Measurements from ENCODE around the gene RUFY1.

Gene RUFY1

GRCh38 chr5:179599973-179600372 lies 49.6 kb downstream of the RUFY1 start:
- Histone ChIP-seq H3K4me3 (ENCODE audit: insufficient read depth, low read depth, low read length) (no peak overlapping the region), H3K4me1 (ENCODE audit: control insufficient read depth, insufficient read depth, low read length) (no peaks in the 10 kb centered on the region), H3K9me3 (ENCODE audit: control insufficient read depth, low read length) (no peaks in the 10 kb centered on the region), H3K36me3 (ENCODE audit: control insufficient read depth, insufficient read depth, low read length) (peaks cover 47% of the 10 kb centered on the region), H3K27me3 (ENCODE audit: control insufficient read depth, insufficient read depth, low read length, poor library complexity, severe bottlenecking) (no peaks in the 10 kb centered on the region), H3K27ac (ENCODE audit: insufficient read depth, low read depth, low read length, poor library complexity, severe bottlenecking) (no peak overlapping the region)
- WGBS, 2 experiments, result 94 to 95% methylated on average over 9 of the region's 9 CpGs

DNA sequence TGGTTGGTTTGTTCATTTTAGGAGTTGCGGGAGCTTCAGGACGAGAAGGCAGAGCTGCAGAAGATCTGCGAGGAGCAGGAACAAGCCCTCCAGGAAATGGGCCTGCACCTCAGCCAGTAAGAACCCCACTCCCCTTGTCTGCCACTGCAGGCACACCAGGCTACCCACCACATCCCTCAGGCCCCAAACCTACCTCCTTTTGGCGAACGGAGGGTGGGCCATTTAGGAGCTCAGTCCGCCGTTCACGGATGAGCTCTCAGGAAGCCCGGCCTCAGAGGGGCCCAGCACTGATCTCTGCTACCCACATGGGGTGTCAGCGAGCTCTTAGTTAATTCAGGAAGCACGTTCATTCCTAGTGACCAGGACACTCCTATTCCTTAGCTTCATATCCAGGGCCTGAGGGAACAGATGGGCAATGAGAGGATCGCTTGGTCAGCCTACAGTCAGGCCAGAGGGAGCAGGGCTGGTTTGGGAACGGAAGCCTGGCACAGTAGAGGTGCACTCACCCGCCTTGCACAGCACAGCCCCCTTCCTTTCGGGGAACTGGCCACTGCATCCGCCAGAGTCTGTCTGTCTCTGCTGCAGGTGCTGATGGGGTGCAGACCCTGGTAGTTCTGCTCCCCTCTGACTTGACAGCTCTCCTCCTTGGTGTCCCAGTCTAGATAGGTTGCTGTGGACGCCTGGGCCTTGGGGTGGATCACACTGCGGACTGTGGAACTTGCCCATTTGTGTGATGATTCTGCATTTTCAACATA lies 51.7 kb downstream of the RUFY1 start:
- H3K36me3 ChIP-seq (ENCODE audit: control insufficient read depth, insufficient read depth, low read length), result peaks cover 48% of the 10 kb centered on the region
- no peaks in the 10 kb centered on the region for H3K9me3 ChIP-seq (ENCODE audit: control insufficient read depth, low read length)
- H3K4me1 ChIP-seq (ENCODE audit: control insufficient read depth, insufficient read depth, low read length), result no peaks in the 10 kb centered on the region
- H3K27me3 ChIP-seq (ENCODE audit: control insufficient read depth, insufficient read depth, low read length, poor library complexity, severe bottlenecking), result no peaks in the 10 kb centered on the region
- H3K27ac ChIP-seq (ENCODE audit: insufficient read depth, low read depth, low read length, poor library complexity, severe bottlenecking), result no peak overlapping the region
- no peak overlapping the region for H3K4me3 ChIP-seq (ENCODE audit: insufficient read depth, low read depth, low read length)
- 93 to 94% methylated on average over 18 of the region's 18 CpGs for WGBS, 2 experiments

DNA sequence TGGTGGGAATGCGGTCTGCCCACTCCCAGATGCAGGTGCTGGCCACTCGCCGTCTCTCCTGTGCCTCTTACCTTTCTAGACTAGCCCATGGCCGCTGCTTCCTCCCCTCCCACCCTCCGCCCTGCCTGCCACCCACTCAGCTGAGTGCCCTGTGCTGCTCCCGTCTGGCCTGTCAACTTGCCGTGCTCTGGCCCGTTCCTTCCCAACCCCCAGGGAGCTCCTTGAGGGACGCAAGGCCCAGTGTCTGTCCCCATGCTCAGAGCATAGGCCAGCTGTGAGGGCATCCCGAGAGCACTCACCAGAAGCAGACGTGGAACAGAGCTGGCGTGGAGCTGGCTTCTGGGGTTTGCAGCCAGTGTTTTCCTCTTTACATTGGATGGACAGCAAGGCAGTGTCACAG lies 53.0 kb downstream of the RUFY1 start:
- 94 to 95% methylated on average over 12 of the region's 12 CpGs for whole genome bisulfite sequencing, 2 experiments
- H3K9me3 ChIP-seq (ENCODE audit: control insufficient read depth, low read length), result no peaks in the 10 kb centered on the region
- peaks cover 41% of the 10 kb centered on the region for H3K36me3 ChIP-seq (ENCODE audit: control insufficient read depth, insufficient read depth, low read length)

GRCh38 chr5:179605026-179605833 lies 54.9 kb downstream of the RUFY1 start:
- no peaks in the 10 kb centered on the region for H3K27me3 ChIP-seq (ENCODE audit: control insufficient read depth, insufficient read depth, low read length, poor library complexity, severe bottlenecking)
- WGBS, 2 experiments, result 86% methylated on average over 10 of the region's 10 CpGs
- H3K27ac ChIP-seq (ENCODE audit: insufficient read depth, low read depth, low read length, poor library complexity, severe bottlenecking), result no peak overlapping the region
- no peak overlapping the region for H3K4me3 ChIP-seq (ENCODE audit: insufficient read depth, low read depth, low read length)
- H3K4me1 ChIP-seq (ENCODE audit: control insufficient read depth, insufficient read depth, low read length), result no peaks in the 10 kb centered on the region
- H3K9me3 ChIP-seq (ENCODE audit: control insufficient read depth, low read length), result no peaks in the 10 kb centered on the region
- H3K36me3 ChIP-seq (ENCODE audit: control insufficient read depth, insufficient read depth, low read length), result peaks cover 26% of the 10 kb centered on the region

More for the DNA sequence above, 53.0 kb downstream of the RUFY1 start:
- H3K27me3 ChIP-seq (ENCODE audit: control insufficient read depth, insufficient read depth, low read length, poor library complexity, severe bottlenecking), result no peaks in the 10 kb centered on the region
- H3K4me1 ChIP-seq (ENCODE audit: control insufficient read depth, insufficient read depth, low read length), result no peaks in the 10 kb centered on the region
- no peak overlapping the region for H3K4me3 ChIP-seq (ENCODE audit: insufficient read depth, low read depth, low read length)
- H3K27ac ChIP-seq (ENCODE audit: insufficient read depth, low read depth, low read length, poor library complexity, severe bottlenecking), result no peak overlapping the region

DNA sequence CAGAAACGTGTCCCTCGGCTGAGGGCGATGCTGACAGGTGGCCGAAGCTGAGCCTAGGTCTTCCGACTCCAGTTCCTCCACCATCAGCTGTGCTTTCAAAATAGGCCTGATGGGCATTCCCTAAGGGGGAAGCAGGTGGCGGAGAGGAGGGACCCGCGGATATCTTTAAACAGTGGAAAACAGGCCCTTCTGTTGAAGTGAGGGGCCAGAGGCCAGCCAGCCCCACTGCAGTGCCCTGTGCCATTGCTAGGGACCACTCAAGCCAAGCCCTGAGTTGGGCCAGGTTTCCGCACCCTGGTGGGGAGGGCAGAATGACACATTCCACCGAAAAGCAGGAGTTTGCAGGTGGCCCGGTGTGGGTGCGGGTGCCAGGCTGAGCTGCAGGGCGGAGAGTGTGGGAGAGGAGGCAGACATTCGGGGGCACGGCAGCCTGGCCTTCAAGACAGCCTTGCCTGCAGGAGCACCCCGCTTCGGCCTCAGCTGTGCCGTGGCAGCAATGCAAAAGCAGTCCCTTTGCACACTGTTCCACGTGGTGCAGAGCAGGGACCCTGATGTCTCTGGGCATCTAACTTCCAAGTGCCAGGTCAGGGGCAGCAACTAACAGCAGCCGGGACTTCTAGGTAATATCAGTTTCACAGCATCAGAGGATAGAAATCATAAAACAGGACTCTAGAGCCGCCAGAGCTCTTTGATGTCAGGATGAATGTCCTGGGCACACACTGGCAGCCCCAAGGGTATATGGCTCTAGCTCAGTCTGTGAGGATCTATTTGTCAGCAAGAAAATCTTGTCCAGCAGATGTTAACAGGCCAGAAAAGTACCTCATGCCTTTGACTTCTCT lies 55.9 kb downstream of the RUFY1 start:
- no peaks in the 10 kb centered on the region for H3K27me3 ChIP-seq (ENCODE audit: control insufficient read depth, insufficient read depth, low read length, poor library complexity, severe bottlenecking)
- no peak overlapping the region for H3K27ac ChIP-seq (ENCODE audit: insufficient read depth, low read depth, low read length, poor library complexity, severe bottlenecking)
- H3K36me3 ChIP-seq (ENCODE audit: control insufficient read depth, insufficient read depth, low read length), result peaks cover 32% of the 10 kb centered on the region
- no peak overlapping the region for H3K4me3 ChIP-seq (ENCODE audit: insufficient read depth, low read depth, low read length)
- WGBS, 2 experiments, result 94 to 95% methylated on average over 21 of the region's 21 CpGs
- H3K9me3 ChIP-seq (ENCODE audit: control insufficient read depth, low read length), result no peaks in the 10 kb centered on the region
- no peaks in the 10 kb centered on the region for H3K4me1 ChIP-seq (ENCODE audit: control insufficient read depth, insufficient read depth, low read length)

DNA sequence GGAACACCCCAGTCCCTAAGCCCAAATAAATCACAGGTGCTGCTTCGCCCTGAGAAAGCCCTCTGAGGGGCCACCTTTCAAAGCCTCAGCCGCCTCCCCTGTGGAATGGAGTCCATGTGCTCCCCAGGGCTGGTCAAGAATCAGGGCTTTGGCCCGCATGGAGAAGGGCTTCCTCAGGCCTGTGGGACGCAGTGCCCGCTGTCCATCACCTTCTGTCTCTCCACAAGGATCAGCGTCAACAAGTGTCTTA lies 56.5 kb downstream of the RUFY1 start:
- no peaks in the 10 kb centered on the region for H3K9me3 ChIP-seq (ENCODE audit: control insufficient read depth, low read length)
- H3K4me1 ChIP-seq (ENCODE audit: control insufficient read depth, insufficient read depth, low read length), result no peaks in the 10 kb centered on the region
- H3K27ac ChIP-seq (ENCODE audit: insufficient read depth, low read depth, low read length, poor library complexity, severe bottlenecking), result peak overlapping the region; percentile 6
- H3K4me3 ChIP-seq (ENCODE audit: insufficient read depth, low read depth, low read length), result no peak overlapping the region
- peaks cover 35% of the 10 kb centered on the region for H3K36me3 ChIP-seq (ENCODE audit: control insufficient read depth, insufficient read depth, low read length)
- H3K27me3 ChIP-seq (ENCODE audit: control insufficient read depth, insufficient read depth, low read length, poor library complexity, severe bottlenecking), result no peaks in the 10 kb centered on the region
- 94 to 96% methylated on average over 6 of the region's 6 CpGs for WGBS, 2 experiments

GRCh38 chr5:179607160-179607931 lies 57.0 kb downstream of the RUFY1 start:
- peaks cover 31% of the 10 kb centered on the region for H3K36me3 ChIP-seq (ENCODE audit: control insufficient read depth, insufficient read depth, low read length)
- no peak overlapping the region for H3K4me3 ChIP-seq (ENCODE audit: insufficient read depth, low read depth, low read length)
- H3K27ac ChIP-seq (ENCODE audit: insufficient read depth, low read depth, low read length, poor library complexity, severe bottlenecking), result peak overlapping the region; percentile 6
- H3K9me3 ChIP-seq (ENCODE audit: control insufficient read depth, low read length), result no peaks in the 10 kb centered on the region
- no peaks in the 10 kb centered on the region for H3K4me1 ChIP-seq (ENCODE audit: control insufficient read depth, insufficient read depth, low read length)
- H3K27me3 ChIP-seq (ENCODE audit: control insufficient read depth, insufficient read depth, low read length, poor library complexity, severe bottlenecking), result no peaks in the 10 kb centered on the region
- 85 to 86% methylated on average over 19 of the region's 19 CpGs for WGBS, 2 experiments

DNA sequence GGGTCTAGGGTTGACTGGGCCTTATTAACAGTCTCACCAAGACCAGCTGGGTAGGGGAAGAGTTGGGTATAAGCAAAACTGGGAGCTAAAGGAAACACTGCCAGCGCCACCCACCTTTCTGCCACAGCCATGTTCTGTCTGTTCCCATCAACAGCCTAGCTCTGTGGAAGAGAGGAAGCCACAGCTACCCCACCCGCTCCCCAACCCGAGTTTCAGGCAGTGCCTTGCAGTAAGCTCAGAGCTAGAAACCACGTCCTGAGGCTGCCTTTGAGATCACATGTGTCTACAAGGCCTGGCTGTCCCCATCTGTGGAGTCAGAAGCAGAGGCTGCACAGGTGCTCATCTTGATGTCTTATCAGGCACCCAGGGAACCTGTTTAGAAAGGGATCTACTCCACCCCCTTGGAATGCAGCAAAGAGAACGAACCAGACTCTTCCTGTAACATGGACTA lies 57.8 kb downstream of the RUFY1 start:
- Histone ChIP-seq H3K4me1 (ENCODE audit: control insufficient read depth, insufficient read depth, low read length) (no peaks in the 10 kb centered on the region), H3K27ac (ENCODE audit: insufficient read depth, low read depth, low read length, poor library complexity, severe bottlenecking) (peak overlapping the region; percentile 50), H3K27me3 (ENCODE audit: control insufficient read depth, insufficient read depth, low read length, poor library complexity, severe bottlenecking) (no peaks in the 10 kb centered on the region), H3K4me3 (ENCODE audit: insufficient read depth, low read depth, low read length) (no peak overlapping the region), H3K36me3 (ENCODE audit: control insufficient read depth, insufficient read depth, low read length) (peaks cover 35% of the 10 kb centered on the region), H3K9me3 (ENCODE audit: control insufficient read depth, low read length) (no peaks in the 10 kb centered on the region)
- WGBS, 2 experiments, result 88 to 92% methylated on average over 5 of the region's 5 CpGs

GRCh38 chr5:179609834-179610108 lies 59.4 kb downstream of the RUFY1 start:
- H3K27ac ChIP-seq (ENCODE audit: insufficient read depth, low read depth, low read length, poor library complexity, severe bottlenecking), result peak overlapping the region; percentile 1
- H3K4me3 ChIP-seq (ENCODE audit: insufficient read depth, low read depth, low read length), result no peak overlapping the region
- H3K4me1 ChIP-seq (ENCODE audit: control insufficient read depth, insufficient read depth, low read length), result no peaks in the 10 kb centered on the region
- H3K9me3 ChIP-seq (ENCODE audit: control insufficient read depth, low read length), result no peaks in the 10 kb centered on the region
- 94% methylated on average over 8 of the region's 8 CpGs for WGBS, 2 experiments
- no peaks in the 10 kb centered on the region for H3K27me3 ChIP-seq (ENCODE audit: control insufficient read depth, insufficient read depth, low read length, poor library complexity, severe bottlenecking)
- H3K36me3 ChIP-seq (ENCODE audit: control insufficient read depth, insufficient read depth, low read length), result peaks cover 49% of the 10 kb centered on the region

All from ectodermal cell (in vitro differentiated cells).